ENCODE measurements around the gene LONP2. TPM values are rescaled to one million over a fixed set of nuclear protein-coding genes. Genes with fewer than 3 reads are reported as not detected.
A peak's percentile ranks its signal among the peaks of the same experiment; 100 is the strongest.
"Not testable (repeated sequence)": the region's sequence is repeated elsewhere in the genome, so short reads cannot be mapped to it uniquely, and the experiment has no call there.

The LONP2 gene
- polyA plus RNA-seq, 4 donors: 49.7 to 74.1 (median 62.4) TPM

DNA sequence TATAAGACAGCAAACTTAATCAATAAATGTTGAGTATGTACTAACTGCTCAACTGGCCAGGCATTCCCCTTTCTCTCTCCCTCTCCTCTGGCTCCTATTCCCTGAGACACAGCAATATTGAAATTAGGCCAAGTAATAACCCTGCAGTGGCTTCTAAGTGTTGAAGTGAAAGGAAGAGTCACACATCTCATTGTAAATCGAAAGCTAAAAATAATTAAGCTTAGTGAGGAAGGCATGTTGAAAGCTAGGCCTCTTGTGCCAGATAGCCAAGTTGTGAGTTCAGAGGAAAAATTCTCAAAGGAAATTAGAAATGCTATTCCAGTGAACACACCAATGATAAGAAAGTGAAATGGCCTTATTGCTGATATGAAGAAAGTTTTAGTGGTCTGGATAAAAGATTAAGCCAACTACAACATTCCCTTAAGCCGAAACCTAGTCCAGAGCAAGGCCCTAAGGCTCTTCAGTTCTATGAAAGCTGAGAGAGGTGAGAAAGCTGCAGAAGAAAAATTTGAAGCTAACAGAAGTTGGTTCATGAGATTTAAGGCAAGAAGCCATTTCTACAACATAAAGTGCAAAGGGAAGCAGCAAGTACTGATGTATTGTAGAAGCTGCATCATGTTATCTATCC, 38.6 kb downstream of the LONP2 start:
- DNase-seq (ENCODE audit: low read depth in 4 of 4, low spot score in 3 of 4): no peak

DNA sequence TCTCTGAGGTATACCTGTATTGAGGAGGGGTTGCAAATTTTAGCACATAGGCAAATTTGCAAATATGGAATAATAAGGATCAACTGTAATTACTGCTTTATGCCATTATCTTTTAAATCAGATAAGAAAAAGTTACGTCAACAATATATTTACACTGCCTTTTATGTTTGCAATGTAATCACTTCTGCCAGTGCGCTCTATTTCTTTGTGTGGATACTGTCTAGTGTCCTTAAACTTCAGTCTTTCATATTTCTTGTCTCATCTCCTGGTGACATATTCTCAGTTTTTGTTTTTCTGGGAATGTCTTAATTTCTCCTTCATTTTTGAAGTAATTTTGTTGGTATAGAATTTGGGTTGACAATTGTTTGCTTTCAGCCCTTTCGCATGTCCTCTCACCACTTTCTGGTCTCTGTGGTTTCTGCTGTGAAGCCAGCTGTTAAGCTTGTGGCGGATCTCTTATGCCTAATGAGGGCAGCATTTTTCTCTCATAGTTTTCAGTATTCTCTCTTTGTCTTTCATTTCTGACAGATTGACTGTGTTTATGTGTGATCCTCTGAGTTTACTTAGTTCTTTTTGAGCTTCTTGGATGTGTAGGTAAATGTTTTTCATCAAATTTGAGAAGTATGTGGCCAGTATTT, 40.8 kb downstream of the LONP2 start:
- no peak for DNase-seq (ENCODE audit: low read depth in 4 of 4, low spot score in 3 of 4)

DNA sequence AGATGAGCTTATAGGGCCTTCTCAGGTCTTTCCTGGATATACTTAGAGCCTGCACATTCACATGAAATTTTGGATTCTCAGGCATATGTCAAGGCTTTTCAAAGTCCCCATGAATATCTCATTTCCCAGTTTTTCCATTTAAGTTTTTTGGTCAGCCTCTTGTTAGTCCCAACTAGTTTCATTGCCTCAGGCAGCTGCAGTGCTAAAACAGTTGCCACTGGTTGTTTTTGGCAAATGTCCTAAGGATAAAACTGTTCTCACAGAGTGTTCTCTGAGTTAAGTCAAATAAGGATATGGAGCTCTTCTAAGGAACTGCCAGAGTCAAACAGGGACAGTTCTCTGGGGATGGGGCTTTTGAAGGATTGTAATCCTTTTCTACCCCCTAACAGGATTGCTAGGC, 43.1 kb downstream of the LONP2 start:
- no peak for DNase-seq (ENCODE audit: low read depth in 4 of 4, low spot score in 3 of 4)

DNA sequence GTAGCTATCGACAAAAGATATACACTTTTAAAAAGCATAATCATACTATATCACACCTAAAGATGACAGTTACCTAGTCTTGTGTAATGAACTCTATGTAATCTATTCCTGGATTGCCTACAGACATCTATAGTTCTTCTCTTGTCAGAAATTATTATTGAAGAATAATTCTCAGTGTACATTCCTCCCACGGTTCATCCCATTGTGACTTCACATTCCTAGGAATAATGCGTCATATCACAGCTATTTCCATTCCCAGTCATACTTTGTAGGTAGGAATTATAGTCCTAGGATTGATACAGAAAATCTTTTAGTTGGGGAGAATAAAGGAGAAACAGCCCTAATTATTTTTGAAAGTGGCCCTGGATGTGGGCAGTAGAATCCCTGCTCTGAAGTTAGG, 47.2 kb downstream of the LONP2 start:
- no peak for DNase-seq (ENCODE audit: low read depth in 4 of 4, low spot score in 3 of 4)

DNA sequence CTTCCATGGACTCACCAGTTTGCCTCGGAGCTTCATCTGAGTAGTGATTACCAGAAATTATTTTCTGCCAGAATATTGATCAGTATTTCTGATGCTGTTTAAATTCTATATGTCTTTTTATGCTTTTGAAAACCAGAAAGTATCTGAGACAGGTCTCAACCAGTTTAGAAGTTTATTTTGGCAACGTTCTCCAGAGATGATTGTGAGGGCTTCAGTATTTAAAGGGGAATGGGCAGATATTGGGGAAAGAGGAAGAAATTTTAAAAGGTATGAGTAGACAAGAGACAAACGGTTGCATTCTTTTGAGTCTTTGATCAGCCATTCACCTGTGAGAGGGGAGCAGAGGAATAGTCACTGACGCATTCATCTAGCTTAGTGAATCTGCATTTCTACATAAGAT, 47.7 kb downstream of the LONP2 start:
- no peak for DNase-seq (ENCODE audit: low read depth in 4 of 4, low spot score in 3 of 4)

DNA sequence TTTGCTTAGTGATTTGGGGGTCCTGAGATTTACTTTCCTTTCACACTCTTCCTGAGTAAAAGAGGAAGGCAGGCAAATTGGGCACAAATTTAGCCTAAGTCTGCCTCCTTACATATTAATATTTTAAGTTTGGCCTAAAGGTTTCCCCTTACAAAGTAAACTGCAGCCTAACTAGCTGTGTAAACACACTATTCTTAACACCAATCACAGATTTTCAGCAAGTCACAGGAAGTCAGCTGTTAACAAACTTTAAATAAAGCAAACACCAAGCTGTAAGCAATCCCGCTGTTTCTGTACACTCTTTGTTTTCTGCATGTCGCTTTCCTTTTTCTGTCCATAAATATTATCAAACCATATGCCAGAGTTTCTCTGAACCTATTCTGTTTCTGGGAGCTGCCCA, 48.4 kb downstream of the LONP2 start:
- DNase-seq (ENCODE audit: low read depth in 4 of 4, low spot score in 3 of 4): no peak

DNA sequence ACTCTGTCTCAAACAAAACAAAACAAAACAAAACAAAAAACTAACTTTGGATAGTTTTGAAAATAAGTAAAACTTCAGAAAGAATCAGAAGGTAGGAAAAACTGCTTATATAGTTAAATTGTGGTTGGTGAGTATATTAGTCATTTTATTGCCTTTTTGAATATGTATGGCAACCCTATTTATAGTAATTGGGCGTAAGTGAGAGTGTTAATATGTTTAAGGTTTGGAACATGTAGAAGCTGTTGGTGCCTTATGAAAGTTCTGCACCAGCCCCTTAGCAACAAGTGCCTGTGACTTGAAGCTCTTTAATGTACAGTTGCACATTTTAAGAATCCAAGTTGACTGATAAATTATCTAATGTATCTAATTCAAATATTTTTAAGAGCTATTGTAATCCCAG, 50.6 kb downstream of the LONP2 start:
- DNase-seq (ENCODE audit: low read depth in 4 of 4, low spot score in 3 of 4): no peak

DNA sequence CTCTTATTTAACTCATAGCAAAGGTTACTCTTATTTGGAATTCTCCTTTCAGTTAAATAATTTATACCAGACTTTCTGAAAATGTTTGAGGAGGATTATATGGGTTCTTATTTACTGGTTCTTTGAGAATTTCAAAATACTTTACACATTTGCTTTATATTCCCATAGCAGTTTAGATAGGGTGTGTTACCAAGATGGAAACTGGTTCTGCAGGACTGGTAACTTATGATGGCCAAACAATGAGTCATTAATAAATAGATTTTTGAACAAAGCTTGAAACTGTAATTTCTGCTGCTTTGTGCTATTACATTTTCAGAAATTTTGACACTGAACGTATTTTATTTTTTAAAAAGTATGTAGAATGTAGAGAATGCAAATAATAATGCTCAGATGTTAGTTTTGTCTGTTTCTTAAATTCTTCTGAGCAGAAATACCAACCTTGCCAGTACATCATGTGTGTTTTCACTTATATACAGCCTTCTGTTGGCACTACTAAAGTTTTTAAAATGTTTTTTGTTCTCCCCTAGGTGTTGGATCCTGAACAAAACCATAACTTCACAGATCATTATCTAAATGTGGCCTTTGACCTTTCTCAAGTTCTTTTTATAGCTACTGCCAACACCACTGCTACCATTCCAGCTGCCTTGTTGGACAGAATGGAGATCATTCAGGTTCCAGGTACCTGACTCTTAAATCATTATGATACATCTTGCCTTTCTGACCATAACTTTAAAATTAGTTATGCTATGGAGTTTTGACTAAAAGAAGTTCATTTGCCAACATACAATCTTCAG, 51.6 kb downstream of the LONP2 start:
- DNase-seq (ENCODE audit: low read depth in 4 of 4, low spot score in 3 of 4): peak in 1 of 4 donors; percentile 11

DNA sequence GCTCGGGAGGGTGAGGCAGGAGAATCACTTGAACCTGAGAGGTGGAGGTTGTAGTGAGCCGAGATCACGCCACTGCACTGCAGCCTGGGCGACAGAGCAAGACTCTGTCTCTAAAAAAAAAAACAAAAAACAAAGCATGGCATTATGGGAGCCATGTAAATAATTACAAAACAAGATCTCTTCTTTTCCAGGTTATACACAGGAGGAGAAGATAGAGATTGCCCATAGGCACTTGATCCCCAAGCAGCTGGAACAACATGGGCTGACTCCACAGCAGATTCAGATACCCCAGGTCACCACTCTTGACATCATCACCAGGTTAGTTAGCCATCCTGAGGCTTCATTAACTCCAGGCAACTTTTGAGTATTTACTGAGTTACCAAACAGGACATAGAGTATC, 55.4 kb downstream of the LONP2 start:
- DNase-seq (ENCODE audit: low read depth in 4 of 4, low spot score in 3 of 4): no peak

DNA sequence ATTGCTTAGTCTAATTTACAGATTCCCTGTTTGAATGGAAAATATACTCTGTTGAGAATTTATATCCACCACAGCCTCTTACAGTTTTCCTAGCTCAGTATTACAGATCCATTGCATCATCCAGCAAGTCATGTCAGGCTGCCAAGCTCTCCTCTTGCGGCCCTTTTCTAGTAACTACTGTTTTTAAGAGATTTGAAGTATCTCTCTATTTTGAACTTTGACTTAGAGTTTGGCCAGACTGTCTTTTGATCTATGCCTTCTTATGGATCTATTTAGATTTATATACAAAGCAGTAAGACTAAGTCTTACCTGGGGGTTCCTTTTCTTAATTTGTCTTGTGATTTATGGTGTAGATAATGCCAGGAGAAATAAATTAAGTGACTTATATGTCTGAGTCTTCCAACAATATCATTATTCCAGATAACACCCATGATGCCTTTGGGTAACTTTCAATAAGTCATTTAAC, 56.3 kb downstream of the LONP2 start:
- no peak for DNase-seq (ENCODE audit: low read depth in 4 of 4, low spot score in 3 of 4)

DNA sequence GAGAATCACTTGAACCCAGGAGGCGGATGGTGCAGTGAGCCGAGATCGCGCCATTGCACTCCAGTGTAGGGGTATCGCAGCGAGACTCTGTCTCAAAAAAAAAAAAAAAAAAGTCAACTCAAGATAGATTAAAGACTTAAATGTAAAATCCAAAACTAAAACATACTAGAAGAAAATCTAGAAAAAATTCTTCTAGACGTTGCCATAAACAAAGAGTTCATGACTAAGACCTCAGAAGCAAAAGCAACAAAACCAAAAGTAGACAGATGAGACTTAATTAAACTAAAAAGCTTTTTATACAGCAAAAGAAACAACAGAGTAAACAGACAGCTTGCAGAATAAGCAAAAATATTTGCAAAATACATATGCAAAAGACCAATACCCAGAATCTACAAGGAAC, 64.4 kb downstream of the LONP2 start:
- no peak for DNase-seq (ENCODE audit: low read depth in 4 of 4, low spot score in 3 of 4)

DNA sequence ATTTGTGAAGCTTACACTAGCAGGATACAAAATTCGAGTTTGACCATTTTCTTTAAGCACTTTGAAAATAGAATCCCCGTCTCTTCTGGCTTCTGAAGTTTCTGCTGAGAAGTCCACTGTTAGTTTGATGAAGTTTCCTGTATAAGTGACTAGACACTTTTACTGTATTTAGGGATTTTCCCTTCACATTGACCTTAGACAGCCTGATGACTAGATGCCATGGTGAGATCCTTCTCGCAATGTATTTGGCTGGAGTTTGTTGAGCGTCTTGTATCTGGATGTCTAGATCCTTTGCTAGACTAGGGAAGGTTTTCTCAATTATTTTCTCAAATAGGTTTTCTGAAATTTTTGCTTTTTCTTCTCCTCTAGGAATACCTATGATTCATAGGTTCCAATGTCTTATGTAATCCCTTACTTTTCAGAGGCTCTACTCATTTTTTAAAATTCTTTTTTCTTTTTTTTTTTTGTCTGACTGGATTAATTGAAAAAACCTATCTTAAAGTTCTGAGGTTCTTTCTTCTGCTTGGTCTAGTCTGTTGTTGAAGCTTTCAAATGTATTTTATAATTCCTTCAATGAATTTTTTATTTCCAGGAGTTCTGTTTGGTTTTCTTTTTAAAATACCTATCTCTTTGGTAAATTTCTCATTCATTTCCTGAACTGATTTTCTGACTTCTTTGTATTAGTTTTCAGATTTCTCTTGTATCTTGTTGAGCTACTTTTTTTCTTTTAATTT, 67.0 kb downstream of the LONP2 start:
- no peak for DNase-seq (ENCODE audit: low read depth in 4 of 4, low spot score in 3 of 4)

DNA sequence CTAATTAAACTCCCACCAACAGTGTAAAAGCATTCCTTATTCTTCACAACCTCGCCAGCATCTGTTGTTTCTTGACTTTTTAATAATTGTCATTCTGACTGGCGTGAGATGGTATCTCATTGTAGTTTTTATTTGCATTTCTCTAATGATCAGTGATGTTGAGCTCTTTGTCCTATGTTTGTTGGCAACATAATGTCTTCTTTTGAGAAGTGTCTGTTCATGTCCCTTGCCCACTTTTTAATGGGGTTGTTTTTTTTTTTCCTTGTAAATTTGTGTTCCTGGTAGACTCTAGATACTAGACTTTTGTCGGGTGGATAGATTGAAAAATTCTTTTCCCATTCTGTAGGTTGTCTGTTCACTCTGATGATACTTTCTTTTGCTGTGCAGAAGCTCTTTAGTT, 69.8 kb downstream of the LONP2 start:
- DNase-seq (ENCODE audit: low read depth in 4 of 4, low spot score in 3 of 4): not testable (repeated sequence)

DNA sequence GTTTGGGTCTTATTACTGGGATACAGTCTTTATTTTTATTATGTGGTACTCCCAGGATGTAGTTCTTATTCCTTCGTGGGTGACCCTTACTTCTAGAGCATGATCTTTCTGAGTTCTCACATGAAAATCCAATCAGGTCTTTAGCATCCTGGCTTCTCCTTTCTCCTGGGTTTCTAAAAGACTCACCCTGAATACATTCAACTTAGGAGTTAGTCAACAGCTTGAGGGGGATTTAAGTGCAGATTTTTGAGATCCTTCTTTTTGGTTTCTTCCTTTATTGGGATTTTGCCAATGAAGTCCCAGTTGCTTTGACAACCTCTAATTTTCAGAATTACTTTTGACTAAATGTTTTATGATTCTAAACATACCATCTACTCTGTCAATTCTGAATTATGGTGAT, 72.9 kb downstream of the LONP2 start:
- no peak for DNase-seq (ENCODE audit: low read depth in 4 of 4, low spot score in 3 of 4)

DNA sequence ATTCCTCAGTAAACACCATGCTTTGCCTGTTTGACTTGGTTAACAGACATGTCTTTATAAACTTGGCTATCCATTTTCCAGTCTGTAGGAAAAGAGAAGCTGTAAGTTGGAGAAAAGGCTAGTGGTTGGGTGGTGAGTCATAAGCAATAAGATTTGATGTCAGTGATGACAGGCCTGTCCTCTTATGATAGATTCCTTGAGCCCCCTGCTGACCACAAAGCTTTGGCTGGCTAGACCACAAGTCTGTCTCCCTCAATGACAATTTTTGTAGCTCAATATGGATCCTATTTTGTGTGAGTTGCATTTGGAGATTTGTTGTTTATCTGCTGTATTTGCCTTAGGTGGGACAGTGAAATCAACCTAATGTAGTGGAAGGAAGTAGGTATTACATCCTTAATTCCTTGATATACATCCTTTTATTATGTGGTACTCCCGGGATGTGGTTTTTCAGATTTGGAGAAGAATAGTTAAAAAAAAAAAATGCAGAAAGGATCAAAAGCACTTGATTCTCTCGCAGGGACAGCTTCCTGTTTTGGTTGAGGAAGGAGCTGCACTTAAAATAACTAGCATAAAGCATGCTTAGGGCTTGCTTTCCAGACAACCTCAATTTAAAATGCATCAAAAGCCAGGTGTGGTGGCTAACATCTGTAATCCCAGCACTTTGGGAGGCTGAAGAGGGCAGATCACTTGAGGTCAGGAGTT, 73.7 kb downstream of the LONP2 start:
- no peak for DNase-seq (ENCODE audit: low read depth in 4 of 4, low spot score in 3 of 4)

DNA sequence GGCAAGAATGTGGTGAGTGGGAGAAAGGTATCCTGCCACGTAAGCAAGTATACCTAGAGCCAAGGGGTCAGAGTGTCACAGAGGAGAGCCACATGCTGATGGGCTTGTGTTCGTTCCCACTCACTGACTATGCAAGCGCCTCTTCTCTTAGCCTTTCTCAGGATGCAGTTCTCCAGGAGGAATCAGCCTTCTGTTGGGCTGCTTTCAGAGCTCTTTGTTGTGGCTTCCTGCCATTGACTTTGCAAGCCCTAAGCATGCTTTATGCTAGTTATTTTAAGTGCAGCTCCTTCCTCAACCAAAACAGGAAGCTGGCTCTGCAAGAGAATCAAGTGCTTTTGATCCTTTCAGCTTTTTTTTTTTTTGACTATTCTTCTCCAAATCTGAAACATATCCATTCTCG, 74.5 kb downstream of the LONP2 start:
- no peak for DNase-seq (ENCODE audit: low read depth in 4 of 4, low spot score in 3 of 4)

DNA sequence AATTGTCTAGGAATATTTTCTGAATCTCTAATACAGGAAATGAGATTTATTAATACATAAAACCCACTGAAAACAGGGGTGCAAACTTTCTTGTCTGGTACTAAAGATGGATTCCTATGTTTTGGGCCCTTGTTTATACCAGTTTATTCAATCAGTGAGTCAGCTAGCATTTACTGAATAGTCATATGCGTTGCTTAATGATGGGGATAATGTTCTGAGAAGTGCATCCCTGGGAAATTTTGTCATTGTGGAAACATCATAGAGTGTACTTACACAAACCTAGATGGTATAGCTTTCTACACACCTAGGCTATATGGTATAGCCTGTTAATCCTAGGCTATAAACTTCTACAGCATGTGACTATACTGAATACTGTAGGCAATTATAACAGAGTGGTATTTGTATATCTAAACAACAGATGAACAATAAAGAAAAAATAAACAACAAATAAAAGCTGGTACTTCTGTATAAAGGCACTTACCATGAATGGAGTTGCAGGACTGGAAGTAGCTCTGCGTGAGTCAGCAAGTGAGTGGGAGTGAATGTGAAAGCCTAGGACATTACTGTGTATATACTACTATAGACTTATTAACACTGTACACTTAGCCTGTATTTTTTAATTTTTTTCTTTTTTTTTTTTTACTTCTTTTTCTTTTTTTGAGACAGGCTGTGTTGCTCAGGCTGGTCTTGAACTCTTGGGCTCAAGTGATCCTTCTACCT, 77.4 kb downstream of the LONP2 start:
- DNase-seq (ENCODE audit: low read depth in 4 of 4, low spot score in 3 of 4): no peak

DNA sequence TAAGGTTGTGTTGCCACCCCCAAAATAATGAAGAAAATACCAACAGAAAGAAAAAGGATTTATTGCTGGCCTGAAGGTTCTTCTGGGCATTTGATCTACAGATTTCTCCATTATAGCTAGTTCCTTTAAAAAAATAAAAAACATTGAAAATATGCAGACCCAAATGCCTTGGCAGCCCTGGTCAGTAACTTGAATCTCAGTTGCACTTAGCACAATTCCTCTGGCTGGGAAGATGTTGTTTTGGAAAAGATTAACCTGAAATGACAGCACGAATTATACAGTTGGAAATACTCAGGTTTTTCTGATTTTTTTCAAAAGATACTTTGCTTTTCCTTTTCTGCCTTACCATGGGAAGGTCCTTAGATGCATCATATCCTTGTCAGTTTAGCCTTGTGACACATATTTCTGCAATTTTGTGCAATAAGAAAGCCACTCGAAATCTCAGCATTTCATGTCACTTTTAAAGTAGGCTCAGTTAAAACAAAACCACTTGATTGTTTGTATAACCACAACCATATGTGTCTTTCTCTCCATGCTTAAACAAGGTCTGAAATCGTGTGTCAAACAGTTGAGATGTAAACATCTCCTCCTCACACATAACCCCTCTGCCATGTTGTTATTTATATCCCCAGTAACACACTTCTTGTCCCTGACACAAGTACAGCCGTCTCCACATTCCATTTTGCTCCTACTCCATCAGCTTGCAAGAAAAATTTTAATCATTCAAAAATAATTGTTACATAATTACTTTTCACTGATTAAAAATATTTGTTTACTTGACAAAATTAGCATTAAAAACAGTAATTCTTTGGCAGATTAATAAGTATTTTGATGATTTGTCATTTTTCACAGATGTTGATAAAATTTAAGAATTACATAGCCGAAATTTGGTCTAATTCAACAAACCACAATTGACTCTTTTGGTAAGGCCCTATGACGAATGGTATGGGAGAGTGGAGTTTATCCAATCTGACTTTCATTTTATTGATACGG, 80.0 kb downstream of the LONP2 start:
- DNase-seq (ENCODE audit: low read depth in 4 of 4, low spot score in 3 of 4): no peak

DNA sequence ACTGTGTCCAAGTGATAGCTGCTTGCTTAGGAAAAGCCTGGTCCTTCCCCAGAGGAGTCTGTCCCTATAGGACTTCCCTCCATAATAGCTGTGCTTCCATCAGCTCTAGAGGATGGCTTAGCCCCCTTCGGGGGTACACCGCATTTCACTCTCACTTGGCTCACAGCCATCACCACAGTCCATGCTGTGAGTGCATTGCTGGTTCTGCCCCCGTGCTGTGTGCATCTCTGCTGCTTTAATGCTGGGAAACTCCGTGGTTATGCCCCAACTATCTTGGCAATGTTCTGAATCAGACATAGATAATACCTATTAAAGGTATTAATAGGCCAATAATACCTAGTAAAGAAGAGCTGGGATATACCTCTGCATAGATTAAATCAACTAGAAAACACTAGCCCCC, 82.8 kb downstream of the LONP2 start:
- no peak for DNase-seq (ENCODE audit: low read depth in 4 of 4, low spot score in 3 of 4)

Measured in left renal pelvis (tissue), 4 donors.